Activated naive CD8-positive, alpha-beta T cell treated with anti-CD3 and anti-CD28 coated beads, Interleukin-2, amount 10 ng/mL, durations not matched to agents 7 days and 5 days (primary cell): ENCODE data around the gene SLC39A5. TPM values are rescaled to one million over a fixed set of nuclear protein-coding genes. Genes with fewer than 3 reads are reported as not detected.

ENCODE experiments used
- ATAC-seq: fragments of 150-1000 bp; cut with Tn5 transposase; one replicate; pipeline ENCODE4 v1.10.0; 2021; ENCODE audit warnings: low read depth, moderate library complexity
- POLR2A ChIA-PET: fragments of 350-600 bp; sonication (Branson Sonifier 250); formaldehyde crosslinking; loops from one replicate; lab custom pipeline; 2021; ENCODE audit warnings: antibody characterized with exemption; lab: Charles Lee
- DNase-seq: peaks from one replicate; pipeline ENCODE4 v3.0.0; 2021
- H3K27ac Mint-ChIP-seq: one replicate; pipeline ENCODE4 v1.8.0; 2022; ENCODE audit warnings: mild to moderate bottlenecking, mixed read lengths
- H3K27me3 Mint-ChIP-seq: one replicate; pipeline ENCODE4 v1.8.0; 2022; ENCODE audit warnings: mild to moderate bottlenecking, moderate library complexity, mixed read lengths
- H3K36me3 Mint-ChIP-seq: one replicate; pipeline ENCODE4 v1.8.0; 2021; ENCODE audit warnings: mild to moderate bottlenecking, mixed read lengths
- H3K4me1 Mint-ChIP-seq: one replicate; pipeline ENCODE4 v1.8.0; 2021; ENCODE audit warnings: mixed read lengths
- H3K4me3 Mint-ChIP-seq: one replicate; pipeline ENCODE4 v1.8.0; 2022; ENCODE audit warnings: mild to moderate bottlenecking, moderate library complexity, mixed read lengths
- H3K9me3 Mint-ChIP-seq: one replicate; pipeline ENCODE4 v1.8.0; 2021; ENCODE audit warnings: mixed read lengths
- total RNA-seq, 2 experiments: library from RNA; stranded (reverse); gene quantifications; one replicate each; pipeline ENCODE4 v1.2.3, GENCODE V29; 2021

SLC39A5 gene
- total RNA-seq, 2 experiments from 2014 or later: 1.4 TPM; not detected in 1

- ATAC-seq (no peak), DNase-seq (no peak)
- no peak overlapping the region for H3K4me3 Mint-ChIP-seq
- H3K4me1 Mint-ChIP-seq: no peaks in the 10 kb centered on the region
- H3K27me3 Mint-ChIP-seq: no peaks in the 10 kb centered on the region
- H3K36me3 Mint-ChIP-seq: peaks cover 2% of the 10 kb centered on the region
- H3K9me3 Mint-ChIP-seq: no peaks in the 10 kb centered on the region
- no peak overlapping the region for H3K27ac Mint-ChIP-seq
- POLR2A ChIA-PET: interaction anchor here (1.4 kb wide), 1 partner anchor 10 kb away, joined by 3 read pairs; the partner anchor contains the start of gene SMARCC2
Observed at GRCh38 chr12:56198836-56199235, 31.0 kb upstream of the SLC39A5 start.

- Mint-ChIP-seq H3K27me3 (no peaks in the 10 kb centered on the region), H3K4me3 (no peak overlapping the region), H3K4me1 (peaks cover 1% of the 10 kb centered on the region), H3K9me3 (no peaks in the 10 kb centered on the region), H3K36me3 (peaks cover 5% of the 10 kb centered on the region), H3K27ac (no peak overlapping the region)
- no peak for ATAC-seq
- no peak for DNase-seq
- POLR2A ChIA-PET: interaction anchor here (1.7 kb wide), 1 partner anchor 20 kb away, joined by 3 read pairs; the partner anchor contains the start of gene RNF41
Observed at GRCh38 chr12:56202366-56202765, 27.5 kb upstream of the SLC39A5 start.

GRCh38 chr12:56202838-56203237 lies 27.0 kb upstream of the SLC39A5 start:
- POLR2A ChIA-PET: interaction anchor here (0.7 kb wide), 1 partner anchor 403 kb away, joined by 3 read pairs; no protein-coding TSS in a partner anchor
- Mint-ChIP-seq H3K27ac (no peak overlapping the region), H3K4me1 (peaks cover 1% of the 10 kb centered on the region)

GRCh38 chr12:56204275-56204674 lies 25.6 kb upstream of the SLC39A5 start:
- POLR2A ChIA-PET: interaction anchor here (0.5 to 3.6 kb wide), 3 partner anchors 10 to 56 kb away, joined by 4 to 14 read pairs (median 4); partner anchors contain the start of gene RNF41
- Mint-ChIP-seq H3K36me3 (peaks cover 7% of the 10 kb centered on the region), H3K27ac (peak overlapping the region; percentile 31), H3K4me1 (peaks cover 1% of the 10 kb centered on the region), H3K9me3 (no peaks in the 10 kb centered on the region), H3K4me3 (no peak overlapping the region), H3K27me3 (no peaks in the 10 kb centered on the region)
- ATAC-seq (no peak), DNase-seq (no peak)

More at GRCh38 chr12:56202838-56203237, 27.0 kb upstream of the SLC39A5 start:
- H3K36me3 Mint-ChIP-seq: peaks cover 5% of the 10 kb centered on the region
- no peak overlapping the region for H3K4me3 Mint-ChIP-seq
- DNase-seq (no peak), ATAC-seq (no peak)
- H3K9me3 Mint-ChIP-seq: no peaks in the 10 kb centered on the region
- no peaks in the 10 kb centered on the region for H3K27me3 Mint-ChIP-seq

- H3K36me3 Mint-ChIP-seq: peaks cover 12% of the 10 kb centered on the region
- no peak overlapping the region for H3K4me3 Mint-ChIP-seq
- POLR2A ChIA-PET: interaction anchor here (0.7 to 3.6 kb wide), 3 partner anchors 16 to 101 kb away, joined by 4 to 14 read pairs (median 4); partner anchors contain the start of genes PA2G4 and RNF41
- no peak overlapping the region for H3K27ac Mint-ChIP-seq
- DNase-seq (no peak), ATAC-seq (no peak)
- H3K9me3 Mint-ChIP-seq: no peaks in the 10 kb centered on the region
- peaks cover 1% of the 10 kb centered on the region for H3K4me1 Mint-ChIP-seq
- H3K27me3 Mint-ChIP-seq: no peaks in the 10 kb centered on the region
Observed at GRCh38 chr12:56205445-56205844, 24.4 kb upstream of the SLC39A5 start.

GRCh38 chr12:56206452-56207166 lies 23.2 kb upstream of the SLC39A5 start:
- no peaks in the 10 kb centered on the region for H3K9me3 Mint-ChIP-seq
- no peak overlapping the region for H3K27ac Mint-ChIP-seq
- H3K27me3 Mint-ChIP-seq: no peaks in the 10 kb centered on the region
- POLR2A ChIA-PET: interaction anchor here (0.6 to 3.6 kb wide), 2 partner anchors 15 to 257 kb away, joined by 3 to 14 read pairs; partner anchors contain the start of gene RNF41
- peak; percentile 67 for ATAC-seq
- H3K36me3 Mint-ChIP-seq: peaks cover 15% of the 10 kb centered on the region
- no peak overlapping the region for H3K4me3 Mint-ChIP-seq
- no peak for DNase-seq
- peaks cover 1% of the 10 kb centered on the region for H3K4me1 Mint-ChIP-seq

- Mint-ChIP-seq H3K27ac (no peak overlapping the region), H3K4me3 (no peak overlapping the region), H3K9me3 (no peaks in the 10 kb centered on the region), H3K36me3 (peaks cover 18% of the 10 kb centered on the region), H3K4me1 (peaks cover 1% of the 10 kb centered on the region), H3K27me3 (no peaks in the 10 kb centered on the region)
- ATAC-seq (no peak), DNase-seq (no peak)
- POLR2A ChIA-PET: interaction anchor here (1.0 kb wide), 1 partner anchor 19 kb away, joined by 3 read pairs; the partner anchor contains the start of gene SMARCC2
Observed at GRCh38 chr12:56208006-56208405, 21.8 kb upstream of the SLC39A5 start.

- Mint-ChIP-seq H3K27ac (no peak overlapping the region), H3K4me3 (no peak overlapping the region), H3K36me3 (peaks cover 27% of the 10 kb centered on the region), H3K27me3 (no peaks in the 10 kb centered on the region), H3K9me3 (no peaks in the 10 kb centered on the region), H3K4me1 (peaks cover 5% of the 10 kb centered on the region)
- no peak for ATAC-seq
- DNase-seq: no peak
- POLR2A ChIA-PET: no interaction called here
Observed at GRCh38 chr12:56212361-56212760, 17.5 kb upstream of the SLC39A5 start.

- Mint-ChIP-seq H3K4me3 (no peak overlapping the region), H3K27ac (peak overlapping the region; percentile 1)
- POLR2A ChIA-PET: interaction anchor here (0.7 kb wide), 1 partner anchor 40 kb away, joined by 3 read pairs; no protein-coding TSS in a partner anchor
Observed at GRCh38 chr12:56213878-56214277, 16.0 kb upstream of the SLC39A5 start.

GRCh38 chr12:56216461-56216860 lies 13.4 kb upstream of the SLC39A5 start:
- Mint-ChIP-seq H3K27me3 (no peaks in the 10 kb centered on the region), H3K9me3 (no peaks in the 10 kb centered on the region), H3K4me3 (no peak overlapping the region), H3K27ac (no peak overlapping the region), H3K4me1 (peaks cover 11% of the 10 kb centered on the region), H3K36me3 (peaks cover 17% of the 10 kb centered on the region)
- ATAC-seq: no peak
- no peak for DNase-seq
- POLR2A ChIA-PET: no interaction called here

More at GRCh38 chr12:56213878-56214277, 16.0 kb upstream of the SLC39A5 start:
- Mint-ChIP-seq H3K9me3 (no peaks in the 10 kb centered on the region), H3K27me3 (no peaks in the 10 kb centered on the region), H3K36me3 (peaks cover 27% of the 10 kb centered on the region), H3K4me1 (peaks cover 5% of the 10 kb centered on the region)
- no peak for DNase-seq
- ATAC-seq: no peak

- H3K4me1 Mint-ChIP-seq: peaks cover 26% of the 10 kb centered on the region
- H3K9me3 Mint-ChIP-seq: no peaks in the 10 kb centered on the region
- DNase-seq: no peak
- POLR2A ChIA-PET: interaction anchor here (3.2 to 4.0 kb wide), 2 partner anchors 31 to 102 kb away, joined by 34 to 39 read pairs; partner anchors contain the start of genes SMARCC2 and ZC3H10
- no peak for ATAC-seq
- H3K27ac Mint-ChIP-seq: no peak overlapping the region
- peak overlapping the region; percentile 25 for H3K4me3 Mint-ChIP-seq
- H3K36me3 Mint-ChIP-seq: peaks cover 10% of the 10 kb centered on the region
- no peaks in the 10 kb centered on the region for H3K27me3 Mint-ChIP-seq
Observed at GRCh38 chr12:56219840-56220239, 10.0 kb upstream of the SLC39A5 start.

- POLR2A ChIA-PET: interaction anchor here (0.5 to 4.0 kb wide), 8 partner anchors 16 to 147 kb away, joined by 3 to 39 read pairs (median 4); partner anchors contain the start of genes COQ10A, SMARCC2, STAT2 and ZC3H10
- Mint-ChIP-seq H3K27ac (peak overlapping the region; percentile 91), H3K27me3 (no peaks in the 10 kb centered on the region), H3K36me3 (peaks cover 4% of the 10 kb centered on the region), H3K4me3 (peak overlapping the region; percentile 96), H3K4me1 (peaks cover 33% of the 10 kb centered on the region), H3K9me3 (no peaks in the 10 kb centered on the region)
- DNase-seq (no peak), ATAC-seq (no peak)
Observed at GRCh38 chr12:56220611-56221231, 9.1 kb upstream of the SLC39A5 start.

GRCh38 chr12:56221232-56221756 lies 8.6 kb upstream of the SLC39A5 start:
- Mint-ChIP-seq H3K4me1 (peaks cover 37% of the 10 kb centered on the region), H3K9me3 (no peaks in the 10 kb centered on the region), H3K4me3 (peak overlapping the region; percentile 96), H3K27me3 (no peaks in the 10 kb centered on the region), H3K36me3 (peaks cover 7% of the 10 kb centered on the region), H3K27ac (peak overlapping the region; percentile 91)
- DNase-seq (no peak), ATAC-seq (peak; percentile 15)
- POLR2A ChIA-PET: interaction anchor here (0.9 to 4.0 kb wide), 18 partner anchors 15 to 301 kb away, joined by 3 to 39 read pairs (median 4); partner anchors contain the start of genes ANKRD52, COQ10A, ESYT1 and IL23A
